Muscle layer of colon (tissue), 2 donors: ENCODE results near the gene S1PR4.

Experiments used
- H3K27ac ChIP-seq: one replicate; pipeline ENCODE4 v1.7.0; 2013; ENCODE audit warnings: low read depth, mild to moderate bottlenecking, low read length, moderate library complexity
- H3K27me3 ChIP-seq, 2 donors: one replicate each; pipeline ENCODE4 v1.7.0; 2013; ENCODE audit warnings: low read length in 2 of 2, mild to moderate bottlenecking in 2 of 2; ENCODE audit not compliant: insufficient read depth in 2 of 2, control insufficient read depth in 1 of 2
- H3K36me3 ChIP-seq: one replicate; pipeline ENCODE4 v1.7.0; 2013; ENCODE audit warnings: mild to moderate bottlenecking, low read length; ENCODE audit not compliant: insufficient read depth
- H3K4me1 ChIP-seq: one replicate; pipeline ENCODE4 v1.7.0; 2013; ENCODE audit warnings: mild to moderate bottlenecking, low read length; ENCODE audit not compliant: insufficient read depth
- H3K4me3 ChIP-seq, 2 donors: one replicate each; pipeline ENCODE4 v1.7.0; 2013; ENCODE audit warnings: low read length in 2 of 2, low read depth in 1 of 2, mild to moderate bottlenecking in 1 of 2, moderate library complexity in 1 of 2
- H3K9ac ChIP-seq: one replicate; pipeline ENCODE4 v1.7.0; 2013; ENCODE audit warnings: low read length
- H3K9me3 ChIP-seq: one replicate; pipeline ENCODE4 v1.7.0; 2013; ENCODE audit warnings: mild to moderate bottlenecking, low read length
- donor health status: abdominal sarcoma.
- donor health status: Adenocarcinoma of cecum.

S1PR4 gene

DNA sequence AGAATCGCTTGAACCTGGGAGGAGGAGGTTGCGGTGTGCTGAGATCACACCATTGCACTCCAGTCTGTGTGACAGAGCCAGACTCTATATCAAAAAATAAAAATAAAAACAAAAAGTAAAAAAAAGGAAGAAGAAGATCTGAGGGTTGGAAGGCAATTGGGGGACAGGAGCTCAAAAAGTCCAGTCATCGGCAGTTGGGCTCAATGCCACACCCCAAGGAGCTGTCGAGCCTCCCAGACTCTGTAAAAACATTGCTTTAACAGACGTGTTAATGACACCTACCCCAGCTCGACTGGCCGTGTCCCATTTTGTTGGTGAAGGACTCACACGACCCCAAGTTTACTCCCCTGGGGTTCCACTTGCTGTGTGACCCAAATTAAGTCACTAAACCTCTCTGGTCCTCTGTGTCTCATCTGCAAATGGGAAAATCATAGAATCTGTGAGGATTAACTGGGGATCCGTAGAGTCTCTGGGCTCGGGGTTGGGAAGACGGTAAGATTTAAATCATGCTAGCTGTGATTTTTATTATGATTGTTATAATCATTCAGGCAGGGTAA lies 35.7 kb upstream of the S1PR4 start:
- no peak overlapping the region for H3K9ac ChIP-seq
- H3K4me3 ChIP-seq, result no peak overlapping the region
- no peaks in the 10 kb centered on the region for H3K27me3 ChIP-seq
- no peaks in the 10 kb centered on the region for H3K9me3 ChIP-seq
- H3K36me3 ChIP-seq, result no peaks in the 10 kb centered on the region
- H3K27ac ChIP-seq, result no peak overlapping the region
- peaks cover 4% of the 10 kb centered on the region for H3K4me1 ChIP-seq

DNA sequence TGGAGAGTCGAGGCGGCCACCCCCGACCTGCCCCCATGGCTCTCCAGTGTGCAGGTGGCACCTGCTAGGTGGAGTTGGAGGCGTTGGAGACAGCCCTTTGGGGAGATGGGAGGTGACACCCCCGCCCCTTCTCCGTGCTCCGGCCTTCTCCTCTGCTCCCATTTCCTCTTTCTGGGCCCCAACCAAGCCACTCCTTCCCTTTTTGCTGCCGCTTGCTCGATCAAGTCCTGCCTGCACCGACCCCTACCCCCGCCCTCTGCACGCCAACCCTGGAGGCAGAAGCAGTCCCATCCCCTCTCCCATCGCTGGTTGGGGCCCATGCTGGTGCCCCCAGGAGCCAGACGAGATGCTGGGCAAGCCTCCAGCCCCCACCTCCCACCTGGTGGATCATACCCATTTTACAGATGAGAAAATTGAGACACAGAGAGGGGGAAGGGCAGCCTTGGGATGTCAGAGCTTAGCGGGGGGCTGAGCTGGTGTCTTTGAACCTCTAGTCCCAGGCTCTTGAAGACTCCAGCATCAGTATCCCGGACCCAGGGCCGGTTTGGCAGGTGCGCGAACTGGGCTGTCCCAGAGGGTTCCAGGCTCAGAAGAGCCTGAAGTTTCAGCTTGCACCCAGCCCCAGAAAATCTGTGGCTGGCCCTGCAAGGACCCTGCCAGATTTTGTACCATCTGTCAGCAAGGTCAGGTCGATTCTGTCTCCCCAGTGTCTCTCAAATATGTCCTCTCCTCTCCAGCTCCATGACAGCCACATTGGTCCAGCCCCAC lies 32.5 kb upstream of the S1PR4 start:
- Histone ChIP-seq H3K36me3 (no peaks in the 10 kb centered on the region), H3K9me3 (no peaks in the 10 kb centered on the region), H3K4me1 (peaks cover 4% of the 10 kb centered on the region), H3K27me3 (peaks cover 0 to 11% of the 10 kb centered on the region in 2 donors), H3K4me3 (no peak overlapping the region), H3K27ac (no peak overlapping the region), H3K9ac (no peak overlapping the region)

DNA sequence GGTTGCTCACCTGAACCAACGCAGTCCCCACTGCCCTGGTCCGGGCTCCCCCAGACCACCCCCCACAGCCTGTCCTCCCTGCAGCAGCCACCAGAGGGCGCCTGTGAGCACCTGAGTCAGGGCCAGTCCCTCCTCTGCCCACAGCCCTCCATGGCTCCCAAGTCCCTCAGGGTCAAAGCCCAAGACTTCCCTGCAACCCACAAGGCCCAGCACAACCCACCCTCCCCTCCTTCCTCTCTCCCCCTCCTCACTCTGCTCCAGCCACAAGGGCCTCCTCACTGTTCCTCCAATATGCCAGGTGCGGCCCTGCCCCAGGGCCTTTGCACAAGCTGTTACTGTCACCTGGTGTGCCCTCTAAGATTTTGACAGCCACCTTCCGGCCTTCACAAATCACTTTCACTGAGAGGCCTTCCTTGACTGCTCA lies 31.9 kb upstream of the S1PR4 start:
- Histone ChIP-seq H3K9me3 (no peaks in the 10 kb centered on the region), H3K27me3 (peaks cover 0 to 11% of the 10 kb centered on the region in 2 donors), H3K4me3 (no peak overlapping the region), H3K36me3 (no peaks in the 10 kb centered on the region), H3K9ac (no peak overlapping the region), H3K4me1 (peaks cover 1% of the 10 kb centered on the region), H3K27ac (no peak overlapping the region)

DNA sequence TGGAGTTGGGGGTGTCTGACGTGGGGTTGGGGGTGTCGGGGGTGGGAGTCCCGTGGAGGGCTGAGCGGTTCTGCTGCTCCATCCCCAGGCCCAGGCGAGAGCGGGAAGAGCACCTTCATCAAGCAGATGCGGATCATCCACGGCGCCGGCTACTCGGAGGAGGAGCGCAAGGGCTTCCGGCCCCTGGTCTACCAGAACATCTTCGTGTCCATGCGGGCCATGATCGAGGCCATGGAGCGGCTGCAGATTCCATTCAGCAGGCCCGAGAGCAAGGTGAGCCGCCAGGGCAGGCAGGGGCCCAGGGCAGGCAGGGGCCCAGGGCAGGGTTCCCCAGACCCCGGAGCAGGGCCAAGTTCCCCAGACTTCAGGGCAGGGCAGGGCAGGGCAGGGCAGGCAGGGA lies 30.1 kb upstream of the S1PR4 start:
- Histone ChIP-seq H3K27ac (no peak overlapping the region), H3K4me3 (no peak overlapping the region), H3K36me3 (no peaks in the 10 kb centered on the region), H3K4me1 (no peaks in the 10 kb centered on the region), H3K27me3 (peaks cover 0 to 11% of the 10 kb centered on the region in 2 donors), H3K9ac (no peak overlapping the region), H3K9me3 (no peaks in the 10 kb centered on the region)

DNA sequence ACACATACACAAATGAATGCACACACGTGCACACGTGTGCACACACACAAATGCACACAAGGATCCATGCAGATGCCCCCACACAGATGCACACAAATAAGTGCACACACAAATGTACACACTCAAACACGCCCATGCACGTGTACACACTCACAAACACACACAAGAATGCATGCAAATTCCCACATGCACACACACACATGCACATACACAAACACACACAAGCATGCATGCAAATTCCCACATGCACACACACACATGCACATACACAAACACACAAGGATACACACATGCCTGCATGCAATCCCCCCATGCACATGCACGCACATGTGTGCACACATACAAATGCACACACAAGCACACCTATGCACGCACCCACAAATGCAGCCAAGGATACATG lies 29.5 kb upstream of the S1PR4 start:
- Histone ChIP-seq H3K9ac (no peak overlapping the region), H3K27ac (no peak overlapping the region), H3K4me3 (no peak overlapping the region), H3K4me1 (no peaks in the 10 kb centered on the region), H3K36me3 (no peaks in the 10 kb centered on the region), H3K27me3 (peaks cover 0 to 11% of the 10 kb centered on the region in 2 donors), H3K9me3 (no peaks in the 10 kb centered on the region)

DNA sequence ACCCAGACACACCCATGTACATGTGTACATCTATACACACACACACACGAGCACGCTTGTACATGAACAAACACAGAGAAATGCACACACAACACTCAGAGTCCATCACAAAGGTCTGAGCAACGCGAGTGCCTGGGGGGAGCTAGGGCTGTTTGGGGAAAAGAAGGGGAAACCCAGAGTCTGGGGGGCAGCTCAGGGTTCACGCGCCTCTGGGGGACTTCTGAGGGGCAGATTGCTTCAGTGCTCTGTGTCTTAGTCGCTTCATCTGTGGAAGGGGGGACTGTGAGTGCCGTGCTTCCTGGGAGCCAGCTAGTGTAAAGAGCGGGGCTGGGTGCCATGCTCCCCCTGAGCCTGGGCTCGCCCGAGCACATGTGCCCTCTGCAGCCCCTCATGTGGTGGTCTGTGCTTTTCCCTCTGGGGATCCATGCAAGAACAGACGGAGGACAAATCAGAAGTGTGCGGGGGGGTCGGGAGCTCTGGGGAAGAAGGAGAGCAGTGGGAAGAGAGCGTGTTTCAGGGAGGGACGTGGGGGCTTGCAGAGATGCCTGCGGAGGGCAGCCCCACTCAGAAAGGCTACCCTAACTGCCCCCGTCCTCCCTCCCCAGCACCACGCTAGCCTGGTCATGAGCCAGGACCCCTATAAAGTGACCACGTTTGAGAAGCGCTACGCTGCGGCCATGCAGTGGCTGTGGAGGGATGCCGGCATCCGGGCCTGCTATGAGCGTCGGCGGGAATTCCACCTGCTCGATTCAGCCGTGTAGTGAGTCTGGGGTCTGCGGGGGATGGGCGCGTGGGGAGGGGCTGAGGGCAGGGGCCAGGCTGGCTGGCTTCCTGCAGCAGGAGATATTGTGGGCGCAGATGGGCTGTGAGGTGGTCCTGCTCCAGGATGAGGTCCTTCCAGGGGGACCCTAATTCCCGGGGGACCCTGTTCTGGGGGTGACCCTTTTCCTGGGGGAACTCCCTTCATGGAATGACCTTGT lies 28.8 kb upstream of the S1PR4 start:
- Histone ChIP-seq H3K9me3 (no peaks in the 10 kb centered on the region), H3K27me3 (peaks cover 0 to 11% of the 10 kb centered on the region in 2 donors), H3K9ac (no peak overlapping the region), H3K27ac (no peak overlapping the region), H3K4me3 (no peak overlapping the region), H3K36me3 (no peaks in the 10 kb centered on the region), H3K4me1 (no peaks in the 10 kb centered on the region)

DNA sequence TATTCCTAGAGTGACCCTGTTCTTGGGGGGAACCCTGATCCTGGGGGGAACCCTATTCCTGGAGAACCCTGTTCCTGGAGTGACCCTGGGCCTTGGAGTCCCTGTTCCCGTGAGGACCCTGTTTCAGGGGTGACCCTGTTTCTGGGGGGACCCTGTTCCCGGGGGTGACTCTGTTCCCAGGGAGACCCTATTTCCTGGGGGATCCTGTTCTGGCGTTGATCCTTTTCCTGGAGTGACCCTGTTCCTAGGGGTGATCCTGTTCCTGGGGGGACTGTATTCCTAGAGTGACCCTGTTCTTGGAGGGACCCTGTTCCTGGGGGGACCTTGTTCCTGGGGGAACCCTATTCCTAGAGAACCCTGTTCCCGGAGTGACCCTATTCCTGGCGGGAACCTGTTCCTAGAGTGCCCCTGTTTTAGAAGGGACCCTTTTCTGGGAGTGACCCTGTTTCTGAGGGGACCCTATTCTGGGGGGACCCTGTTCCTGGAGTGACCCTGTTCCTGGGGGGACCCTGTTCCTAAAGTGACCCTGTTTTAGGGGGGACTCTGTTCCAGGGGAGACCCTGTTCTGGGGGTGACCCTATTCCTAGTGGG lies 27.7 kb upstream of the S1PR4 start:
- H3K4me3 ChIP-seq, result no peak overlapping the region
- no peaks in the 10 kb centered on the region for H3K36me3 ChIP-seq
- H3K27me3 ChIP-seq, result peaks cover 0 to 11% of the 10 kb centered on the region in 2 donors
- H3K4me1 ChIP-seq, result no peaks in the 10 kb centered on the region
- H3K9ac ChIP-seq, result no peak overlapping the region
- no peak overlapping the region for H3K27ac ChIP-seq
- no peaks in the 10 kb centered on the region for H3K9me3 ChIP-seq

DNA sequence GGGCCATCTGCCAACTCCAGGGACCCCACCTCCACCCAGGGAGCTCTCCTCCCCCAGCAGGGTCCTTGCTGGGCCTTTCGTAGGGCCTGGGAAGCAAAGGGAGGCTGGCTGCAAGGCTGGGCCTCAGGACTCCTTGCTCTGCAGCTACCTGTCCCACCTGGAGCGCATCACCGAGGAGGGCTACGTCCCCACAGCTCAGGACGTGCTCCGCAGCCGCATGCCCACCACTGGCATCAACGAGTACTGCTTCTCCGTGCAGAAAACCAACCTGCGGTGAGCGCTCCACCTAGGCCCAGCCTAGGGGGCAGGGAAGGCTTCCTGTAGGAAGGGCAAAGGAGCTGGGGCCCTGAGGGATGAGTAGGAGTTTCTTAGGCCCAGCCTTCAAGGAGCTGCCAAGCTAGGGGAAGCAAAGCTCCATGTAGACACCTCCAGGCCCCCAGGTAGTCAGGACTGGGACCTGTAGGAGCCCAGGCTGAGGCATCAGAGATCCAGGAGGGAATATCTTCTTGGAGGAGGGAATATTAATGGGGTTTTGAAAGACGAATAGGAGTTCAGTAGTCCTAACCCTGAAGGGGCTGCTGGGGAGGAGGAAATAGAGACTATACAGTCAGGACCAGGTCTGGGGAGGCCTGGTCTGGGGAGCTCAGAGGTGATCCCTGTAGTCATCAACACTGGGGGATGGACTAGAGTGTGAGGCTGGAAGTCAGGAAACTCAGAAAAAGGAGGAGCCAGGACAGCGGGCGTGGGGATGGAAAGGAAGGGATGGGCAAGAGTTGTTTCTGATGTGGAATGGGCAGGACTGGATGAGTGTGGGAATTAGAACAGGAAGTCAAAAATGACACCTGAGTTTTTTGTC lies 26.8 kb upstream of the S1PR4 start:
- Histone ChIP-seq H3K4me1 (no peaks in the 10 kb centered on the region), H3K27ac (no peak overlapping the region), H3K9me3 (no peaks in the 10 kb centered on the region), H3K4me3 (no peak overlapping the region), H3K36me3 (no peaks in the 10 kb centered on the region), H3K9ac (no peak overlapping the region), H3K27me3 (peaks cover 0 to 11% of the 10 kb centered on the region in 2 donors)

DNA sequence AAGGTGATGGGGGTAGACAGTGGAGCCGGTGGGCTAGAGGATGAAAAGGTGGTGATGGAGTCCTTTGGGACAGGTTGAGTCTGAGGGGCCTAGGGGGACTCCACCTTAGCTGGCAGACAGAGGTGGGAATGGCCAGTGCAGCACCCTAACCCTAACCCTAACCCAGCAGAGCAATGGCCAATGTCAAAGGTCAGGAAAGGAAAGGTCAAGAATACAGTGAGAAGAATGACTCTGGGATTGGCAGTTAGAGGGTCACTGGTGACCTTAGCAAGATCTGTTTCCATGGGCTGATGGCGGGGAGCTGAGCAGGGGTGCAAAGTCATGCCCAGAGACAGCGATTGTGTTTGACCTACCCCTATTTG lies 26.2 kb upstream of the S1PR4 start:
- peaks cover 0 to 11% of the 10 kb centered on the region in 2 donors for H3K27me3 ChIP-seq
- no peaks in the 10 kb centered on the region for H3K4me1 ChIP-seq
- no peak overlapping the region for H3K27ac ChIP-seq
- H3K36me3 ChIP-seq, result no peaks in the 10 kb centered on the region
- H3K4me3 ChIP-seq, result no peak overlapping the region
- H3K9ac ChIP-seq, result no peak overlapping the region
- H3K9me3 ChIP-seq, result no peaks in the 10 kb centered on the region

DNA sequence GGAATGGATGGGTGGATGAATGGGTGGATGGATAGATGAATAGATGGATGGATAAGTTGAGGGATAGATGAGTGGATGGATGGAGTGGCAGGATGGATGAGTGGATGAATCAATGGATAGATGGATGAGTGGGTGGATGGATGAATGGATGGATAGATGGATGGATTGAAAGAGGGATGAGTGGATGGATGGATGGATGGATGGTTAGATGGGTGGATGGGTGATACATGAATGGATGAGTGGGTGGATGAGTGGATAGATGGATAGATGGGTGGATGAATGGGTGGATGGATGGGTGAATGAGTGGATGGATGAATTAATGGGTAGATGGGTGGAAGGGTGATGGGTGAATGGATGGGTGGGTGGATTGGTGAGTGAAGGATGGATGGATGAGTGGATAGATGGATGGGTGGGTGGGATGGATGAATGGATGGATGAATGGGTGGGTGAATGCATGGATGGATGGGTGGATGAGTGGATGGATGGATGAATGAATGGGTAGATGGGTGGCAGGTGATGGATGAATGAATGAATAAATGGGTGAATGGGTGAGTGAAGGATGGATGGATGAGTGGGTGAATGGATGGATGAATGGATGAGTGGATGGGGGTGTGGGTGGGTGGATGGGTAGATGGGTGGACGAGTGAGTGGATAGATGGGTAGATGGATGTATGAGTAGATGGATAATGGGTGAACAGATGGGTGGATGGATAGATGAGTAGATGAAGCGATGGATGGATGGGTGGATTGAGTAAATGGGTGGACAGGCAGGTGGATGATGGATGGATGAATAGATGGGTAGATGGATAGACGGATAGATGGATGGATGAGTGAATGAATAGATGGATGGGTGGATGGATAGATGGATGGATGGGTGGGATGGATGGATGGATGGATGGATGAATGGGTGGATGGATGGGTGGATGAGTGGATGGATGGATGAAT lies 25.0 kb upstream of the S1PR4 start:
- Histone ChIP-seq H3K4me1 (no peaks in the 10 kb centered on the region), H3K27ac (no peak overlapping the region), H3K9me3 (no peaks in the 10 kb centered on the region), H3K27me3 (peaks cover 0 to 11% of the 10 kb centered on the region in 2 donors), H3K4me3 (no peak overlapping the region), H3K36me3 (no peaks in the 10 kb centered on the region), H3K9ac (no peak overlapping the region)
